HCT116 (cell line): ENCODE data around the gene EPPIN. TPM values are rescaled to one million over a fixed set of nuclear protein-coding genes. Genes with fewer than 3 reads are reported as not detected.

Source experiments
- ATAC-seq: fragments of 200-7000 bp; cut with Tn5 transposase; 2 replicates; pipeline ENCODE4 v1.9.1; 2020; ENCODE audit warnings: mild to moderate bottlenecking, moderate library complexity
- BruUV-seq: library from RNA; stranded (reverse); fragments of 400-500 nt; replicated peaks from 2 replicates; lab custom pipeline; 2021; lab: Mats Ljungman, UMichigan
- CTCF ChIA-PET: fragments of 300-600 bp; sonication (Branson Sonifier 250); formaldehyde crosslinking; loops from one replicate; lab custom pipeline; 2021; ENCODE audit warnings: antibody characterized with exemption; lab: Charles Lee
- POLR2A ChIA-PET: fragments of 300-600, 350-600 bp; sonication (Branson Sonifier 250); formaldehyde crosslinking; loops from one replicate; lab custom pipeline; 2021; ENCODE audit warnings: antibody characterized with exemption; lab: Charles Lee
- RAD21 ChIA-PET, 2 experiments: fragments of 300-600 bp; sonication (Branson Sonifier 250); formaldehyde crosslinking; loops; one replicate each; lab custom pipeline; 2023; ENCODE audit warnings: low total read pairs in 2 of 2; ENCODE audit not compliant: uncharacterized antibody in 2 of 2, unreplicated experiment in 2 of 2, low non-redundant PET in 1 of 2; lab: Charles Lee
- DNase-seq: peaks from one replicate; pipeline ENCODE4 v3.0.0-alpha.2; 2010; ENCODE audit warnings: low read depth, low spot score
- H2AFZ ChIP-seq: fragments of 200-600 bp; shearing (Covaris generic), sonication (generic); 2 replicates; pipeline ENCODE4 v1.6.1; 2017; ENCODE audit warnings: low read depth, mixed run types, mixed read lengths, antibody characterized with exemption, low read length; ENCODE audit not compliant: poor library complexity, severe bottlenecking
- H3K27ac ChIP-seq: 2 replicates; pipeline ENCODE4 v1.5.1; 2012; ENCODE audit warnings: low read depth, low read length
- H3K27me3 ChIP-seq: fragments of 200-600 bp; sonication (generic); 2 replicates; pipeline ENCODE4 v1.6.1; 2016; ENCODE audit warnings: mixed run types, low read length, mixed read lengths; ENCODE audit not compliant: insufficient read depth
- H3K36me3 ChIP-seq, 2 experiments: fragments of 200-500 bp in 1 of 2; fragments of 200-600 bp in 1 of 2; sonication (Bioruptor generic) in 1 of 2; sonication (generic) in 1 of 2; 2 replicates each; pipeline versions ENCODE4 v1.5.1 to v1.6.1; 2014 to 2016; ENCODE audit warnings: low read length in 2 of 2, inconsistent platforms in 1 of 2, mixed read lengths in 1 of 2, mixed run types in 1 of 2; ENCODE audit not compliant: insufficient read depth in 2 of 2, control insufficient read depth in 1 of 2
- H3K4me1 ChIP-seq, 2 experiments: fragments of 200-600 bp in 1 of 2; sonication (generic) in 1 of 2; 2 replicates each; pipeline versions ENCODE4 v1.5.1 to v1.6.1; 2012 to 2017; ENCODE audit warnings: low read length in 2 of 2, inconsistent platforms in 1 of 2, mild to moderate bottlenecking in 1 of 2, mixed read lengths in 1 of 2, mixed run types in 1 of 2, moderate library complexity in 1 of 2; ENCODE audit not compliant: insufficient read depth in 2 of 2, control insufficient read depth in 1 of 2
- H3K4me2 ChIP-seq: fragments of 200-600 bp; sonication (generic); 2 replicates; pipeline ENCODE4 v1.6.1; 2017; ENCODE audit warnings: mixed run types, low read length, mixed read lengths
- H3K4me3 ChIP-seq, 2 experiments: fragments of 200-600 bp in 1 of 2; sonication (generic) in 1 of 2; replicated peaks in 1 of 2; 2 replicates each; pipeline ENCODE4 v1.5.1; 2011 to 2016; ENCODE audit warnings: low read length in 2 of 2, control low read depth in 1 of 2, low read depth in 1 of 2, mild to moderate bottlenecking in 1 of 2, mixed read lengths in 1 of 2, mixed run types in 1 of 2
- H3K79me2 ChIP-seq: fragments of 200-600 bp; sonication (generic); 2 replicates; pipeline ENCODE4 v1.6.1; 2017; ENCODE audit warnings: mild to moderate bottlenecking, mixed run types, low read length, moderate library complexity, mixed read lengths; ENCODE audit not compliant: insufficient read depth
- H3K9ac ChIP-seq: fragments of 200-600 bp; sonication (generic); 2 replicates; pipeline ENCODE4 v1.6.1; 2016; ENCODE audit warnings: low read length, mixed read lengths
- H3K9me2 ChIP-seq: fragments of 200-600 bp; sonication (generic), shearing (Covaris generic); 2 replicates; pipeline ENCODE4 v1.6.1; 2017; ENCODE audit warnings: mixed run types, mild to moderate bottlenecking, moderate library complexity; ENCODE audit not compliant: insufficient read depth
- H3K9me3 ChIP-seq, 2 experiments: fragments of 200-500 bp in 1 of 2; fragments of 200-600 bp in 1 of 2; sonication (Bioruptor generic) in 1 of 2; sonication (generic) in 1 of 2; 2 replicates each; pipeline ENCODE4 v1.6.1; 2014 to 2017; ENCODE audit warnings: low read length in 2 of 2, mixed read lengths in 2 of 2, inconsistent platforms in 1 of 2, low read depth in 1 of 2, mild to moderate bottlenecking in 1 of 2, mixed run types in 1 of 2, moderate library complexity in 1 of 2; ENCODE audit not compliant: control insufficient read depth in 1 of 2, insufficient read depth in 1 of 2
- H4K20me1 ChIP-seq: fragments of 200-600 bp; sonication (generic), shearing (Covaris generic); 2 replicates; pipeline ENCODE4 v1.6.1; 2017; ENCODE audit warnings: mixed run types, mild to moderate bottlenecking, moderate library complexity; ENCODE audit not compliant: insufficient read depth
- ATF3 ChIP-seq: IDR thresholded peaks from 2 replicates; pipeline ENCODE4 v1.6.1; 2012
- CBX3 ChIP-seq: IDR thresholded peaks from 2 replicates; pipeline ENCODE4 v1.6.1; 2012; ENCODE audit warnings: low read depth
- CEBPB ChIP-seq: IDR thresholded peaks from 2 replicates; pipeline ENCODE4 v1.6.1; 2012; ENCODE audit warnings: low read depth
- CTCF ChIP-seq, 3 experiments: fragments of 200-600 bp in 1 of 3; sonication (generic) in 1 of 3; IDR thresholded peaks in 2 of 3; conservative IDR thresholded peaks in 1 of 3; 2 replicates each; pipeline ENCODE4 v1.5.1; 2012 to 2017; ENCODE audit warnings: low read depth in 2 of 3, low read length in 2 of 3, antibody characterized with exemption in 1 of 3, borderline replicate concordance in 1 of 3, control low read depth in 1 of 3, mild to moderate bottlenecking in 1 of 3, mixed read lengths in 1 of 3, mixed run types in 1 of 3, moderate library complexity in 1 of 3; ENCODE audit not compliant: insufficient read depth in 1 of 3
- EGR1 ChIP-seq: IDR thresholded peaks from 2 replicates; pipeline ENCODE4 v1.6.1; 2012; ENCODE audit warnings: low read depth
- EZH2 ChIP-seq: fragments of 200-600 bp; sonication (generic); IDR thresholded peaks from 2 replicates; pipeline ENCODE4 v1.6.1; 2017; ENCODE audit warnings: antibody characterized with exemption, mixed run types
- EZH2phosphoT487 ChIP-seq: fragments of 200-600 bp; IDR thresholded peaks from 2 replicates; pipeline ENCODE4 v1.6.1; 2018; ENCODE audit warnings: antibody characterized with exemption, borderline replicate concordance
- FOSL1 ChIP-seq: IDR thresholded peaks from 2 replicates; pipeline ENCODE4 v1.6.1; 2012; ENCODE audit warnings: low read depth
- JUND ChIP-seq: IDR thresholded peaks from 2 replicates; pipeline ENCODE4 v1.6.1; 2012
- POLR2AphosphoS5 ChIP-seq: IDR thresholded peaks from 2 replicates; pipeline ENCODE4 v1.6.1; 2011; ENCODE audit warnings: mild to moderate bottlenecking, low read depth, low read length, moderate library complexity
- RAD21 ChIP-seq: IDR thresholded peaks from 2 replicates; pipeline ENCODE4 v1.6.1; 2012; ENCODE audit warnings: low read depth, mild to moderate bottlenecking
- REST ChIP-seq: IDR thresholded peaks from 2 replicates; pipeline ENCODE4 v1.6.1; 2012; ENCODE audit warnings: low read depth
- SP1 ChIP-seq: IDR thresholded peaks from 2 replicates; pipeline ENCODE4 v1.6.1; 2012; ENCODE audit warnings: low read depth
- SRF ChIP-seq: IDR thresholded peaks from 2 replicates; pipeline ENCODE4 v1.6.1; 2012; ENCODE audit warnings: low read depth
- YY1 ChIP-seq: IDR thresholded peaks from 2 replicates; pipeline ENCODE4 v1.6.1; 2011; ENCODE audit warnings: low read length, low read depth, moderate library complexity, mild to moderate bottlenecking; ENCODE audit not compliant: insufficient replicate concordance; ENCODE audit errors: extremely low read depth
- ZNF274 ChIP-seq: fragments of 200-500 bp; sonication (Bioruptor generic); IDR thresholded peaks from 2 replicates; pipeline ENCODE4 v1.6.1; 2014; ENCODE audit warnings: mild to moderate bottlenecking, low read depth, low read length, inconsistent platforms
- intact Hi-C: fragments of 100-400 bp; cut with micrococcal nuclease; formaldehyde crosslinking; loops from 2 replicates; pipeline ENCODE4 v1.10.0; 2022
- total RNA-seq: library from RNA; stranded (reverse); gene quantifications from one replicate; pipeline ENCODE4 v1.2.1, GENCODE V29; 2021; ENCODE audit not compliant: unreplicated experiment

The EPPIN gene
- total RNA-seq, 1 experiment from 2014 or later, result not detected

- Histone ChIP-seq H3K4me1 (peaks cover 0 to 16% of the 10 kb centered on the region in 2 experiments; a peak in 2 of 4 replicates), H3K4me3 (no peak overlapping the region), H3K9me2 (no peaks in the 10 kb centered on the region), H3K36me3 (no peaks in the 10 kb centered on the region), H3K4me2 (no peak overlapping the region), H3K9me3 (no peaks in the 10 kb centered on the region), H3K27ac (no peak overlapping the region), H2AFZ (no peak overlapping the region), H3K9ac (no peak overlapping the region), H3K27me3 (peaks cover 5% of the 10 kb centered on the region; the same call in 1 of the 2 replicates), H4K20me1 (no peaks in the 10 kb centered on the region), H3K79me2 (no peaks in the 10 kb centered on the region)
- ATAC-seq, result no peak
- no peak for DNase-seq
- CTCF ChIA-PET, result interaction anchor here (1.2 kb wide), 1 partner anchor 66 kb away, joined by 3 read pairs; no protein-coding TSS in a partner anchor
- intact Hi-C loops, result no loop called here
- no peak for TF ChIP-seq ATF3
- POLR2A ChIA-PET, result no interaction called here
- RAD21 ChIA-PET, result no interaction called here
- BruUV-seq, result no TSS peak
Measured at GRCh38 chr20:45503403-45503802, 43.8 kb downstream of the EPPIN start.

GRCh38 chr20:45502561-45502960 is 44.6 kb downstream of the EPPIN start:
- Histone ChIP-seq H3K27ac (no peak overlapping the region), H3K27me3 (peaks cover 5% of the 10 kb centered on the region; the same call in 1 of the 2 replicates), H2AFZ (no peak overlapping the region), H4K20me1 (no peaks in the 10 kb centered on the region), H3K9me3 (no peaks in the 10 kb centered on the region), H3K4me1 (peaks cover 0 to 8% of the 10 kb centered on the region in 2 experiments; a peak in 1 of 4 replicates), H3K9ac (no peak overlapping the region), H3K9me2 (no peaks in the 10 kb centered on the region), H3K4me3 (no peak overlapping the region), H3K4me2 (no peak overlapping the region), H3K79me2 (no peaks in the 10 kb centered on the region), H3K36me3 (no peaks in the 10 kb centered on the region)
- RAD21 ChIA-PET, result no interaction called here
- no TSS peak for BruUV-seq
- intact Hi-C loops, result no loop called here
- no peak for TF ChIP-seq FOSL1
- no peak for TF ChIP-seq EZH2phosphoT487
- no peak for TF ChIP-seq SP1
- TF ChIP-seq SRF, result no peak
- TF ChIP-seq CTCF (IDR thresholded peaks at IDR 0.05 in 2 of 3, conservative IDR thresholded peaks at IDR 0.05 in 1 of 3; ENCODE audit: borderline replicate concordance in 1 of 3, insufficient read depth in 1 of 3, low read depth in 2 of 3, low read length in 2 of 3), result no peak
- TF ChIP-seq CEBPB, result no peak
- TF ChIP-seq ZNF274, result no peak
- TF ChIP-seq EZH2, result no peak
- TF ChIP-seq JUND, result no peak
- no peak for TF ChIP-seq YY1
- no peak for TF ChIP-seq RAD21
- no peak for TF ChIP-seq CBX3
- TF ChIP-seq EGR1, result no peak
- TF ChIP-seq REST, result no peak
- TF ChIP-seq ATF3, result no peak
- TF ChIP-seq POLR2AphosphoS5, result no peak
- ATAC-seq, result no peak
- no peak for DNase-seq
- CTCF ChIA-PET, result interaction anchor here (1.2 kb wide), 1 partner anchor 65 kb away, joined by 3 read pairs; no protein-coding TSS in a partner anchor
- POLR2A ChIA-PET, result no interaction called here
